ENCODE results near the gene PLA2G4F.

PLA2G4F gene

DNA sequence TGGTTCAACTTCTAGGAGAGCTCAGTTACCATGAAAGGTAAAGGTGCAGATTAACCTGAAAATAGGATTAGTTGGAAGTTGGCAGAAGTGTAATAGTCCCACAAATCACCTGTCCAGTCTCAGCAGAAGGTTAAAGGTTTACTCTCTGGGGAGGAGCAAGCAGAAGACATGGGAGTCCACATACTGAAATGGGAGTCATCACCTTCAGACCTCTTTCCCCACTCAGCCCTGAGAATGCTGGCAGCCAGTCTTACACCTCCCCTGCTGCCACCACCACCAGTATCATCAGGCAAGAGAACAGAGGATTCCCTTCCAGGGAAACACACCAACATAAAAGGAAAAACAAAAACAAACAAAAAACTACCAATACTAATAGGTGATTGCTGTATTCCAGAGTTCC, 48.2 kb downstream of the PLA2G4F start:
- TF ChIP-seq, protein P1, sequence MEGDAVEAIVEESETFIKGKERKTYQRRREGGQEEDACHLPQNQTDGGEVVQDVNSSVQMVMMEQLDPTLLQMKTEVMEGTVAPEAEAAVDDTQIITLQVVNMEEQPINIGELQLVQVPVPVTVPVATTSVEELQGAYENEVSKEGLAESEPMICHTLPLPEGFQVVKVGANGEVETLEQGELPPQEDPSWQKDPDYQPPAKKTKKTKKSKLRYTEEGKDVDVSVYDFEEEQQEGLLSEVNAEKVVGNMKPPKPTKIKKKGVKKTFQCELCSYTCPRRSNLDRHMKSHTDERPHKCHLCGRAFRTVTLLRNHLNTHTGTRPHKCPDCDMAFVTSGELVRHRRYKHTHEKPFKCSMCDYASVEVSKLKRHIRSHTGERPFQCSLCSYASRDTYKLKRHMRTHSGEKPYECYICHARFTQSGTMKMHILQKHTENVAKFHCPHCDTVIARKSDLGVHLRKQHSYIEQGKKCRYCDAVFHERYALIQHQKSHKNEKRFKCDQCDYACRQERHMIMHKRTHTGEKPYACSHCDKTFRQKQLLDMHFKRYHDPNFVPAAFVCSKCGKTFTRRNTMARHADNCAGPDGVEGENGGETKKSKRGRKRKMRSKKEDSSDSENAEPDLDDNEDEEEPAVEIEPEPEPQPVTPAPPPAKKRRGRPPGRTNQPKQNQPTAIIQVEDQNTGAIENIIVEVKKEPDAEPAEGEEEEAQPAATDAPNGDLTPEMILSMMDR (IDR thresholded peaks at IDR 0.05; ENCODE audit: low read depth, low read length), result no peak
- DNase-seq (ENCODE audit: extremely low read depth, low read depth), result no peak

DNA sequence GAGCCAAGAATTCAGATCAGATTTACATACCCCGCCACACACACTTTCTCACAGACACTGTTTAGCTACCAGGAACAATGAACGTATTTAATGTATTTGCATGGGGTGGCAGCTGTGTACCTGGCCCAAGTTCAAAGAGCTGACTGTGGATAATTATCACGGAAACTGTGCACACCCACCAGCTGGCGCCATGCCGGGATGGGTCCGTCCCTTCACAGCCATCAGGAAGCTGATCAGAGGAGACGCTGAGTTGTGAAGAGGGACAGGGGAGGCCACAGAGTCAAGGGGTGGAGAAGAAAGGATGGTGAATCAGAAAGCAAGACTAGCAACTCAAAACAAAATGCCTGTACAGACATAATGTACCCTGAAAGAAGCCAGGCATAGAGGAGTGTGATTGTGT, 49.0 kb downstream of the PLA2G4F start:
- DNase-seq (ENCODE audit: extremely low read depth, low read depth), result no peak
- TF ChIP-seq, protein P1 (IDR thresholded peaks at IDR 0.05; ENCODE audit: low read depth, low read length), result no peak

DNA sequence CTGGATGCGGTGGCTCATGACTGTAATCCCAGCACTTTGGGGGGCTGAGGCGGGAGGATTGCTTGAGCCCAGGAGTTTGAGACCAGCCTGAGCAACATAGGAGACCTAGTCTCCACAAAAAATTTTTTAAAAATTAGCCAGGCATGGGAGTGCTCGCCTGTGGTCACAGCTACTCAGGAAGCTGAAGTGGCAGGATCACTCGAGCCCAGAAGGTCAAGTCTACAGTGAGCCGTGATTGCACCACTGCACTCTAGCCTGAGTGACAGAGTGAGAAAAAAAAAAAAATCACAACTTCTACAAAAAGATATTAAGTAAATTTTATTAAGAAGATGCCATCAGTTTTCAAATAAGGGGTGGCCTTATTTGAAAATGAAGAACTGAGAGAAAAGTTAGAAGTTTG, 50.1 kb downstream of the PLA2G4F start:
- TF ChIP-seq, protein P1 (IDR thresholded peaks at IDR 0.05; ENCODE audit: low read depth, low read length), result no peak
- no peak for DNase-seq (ENCODE audit: extremely low read depth, low read depth)

DNA sequence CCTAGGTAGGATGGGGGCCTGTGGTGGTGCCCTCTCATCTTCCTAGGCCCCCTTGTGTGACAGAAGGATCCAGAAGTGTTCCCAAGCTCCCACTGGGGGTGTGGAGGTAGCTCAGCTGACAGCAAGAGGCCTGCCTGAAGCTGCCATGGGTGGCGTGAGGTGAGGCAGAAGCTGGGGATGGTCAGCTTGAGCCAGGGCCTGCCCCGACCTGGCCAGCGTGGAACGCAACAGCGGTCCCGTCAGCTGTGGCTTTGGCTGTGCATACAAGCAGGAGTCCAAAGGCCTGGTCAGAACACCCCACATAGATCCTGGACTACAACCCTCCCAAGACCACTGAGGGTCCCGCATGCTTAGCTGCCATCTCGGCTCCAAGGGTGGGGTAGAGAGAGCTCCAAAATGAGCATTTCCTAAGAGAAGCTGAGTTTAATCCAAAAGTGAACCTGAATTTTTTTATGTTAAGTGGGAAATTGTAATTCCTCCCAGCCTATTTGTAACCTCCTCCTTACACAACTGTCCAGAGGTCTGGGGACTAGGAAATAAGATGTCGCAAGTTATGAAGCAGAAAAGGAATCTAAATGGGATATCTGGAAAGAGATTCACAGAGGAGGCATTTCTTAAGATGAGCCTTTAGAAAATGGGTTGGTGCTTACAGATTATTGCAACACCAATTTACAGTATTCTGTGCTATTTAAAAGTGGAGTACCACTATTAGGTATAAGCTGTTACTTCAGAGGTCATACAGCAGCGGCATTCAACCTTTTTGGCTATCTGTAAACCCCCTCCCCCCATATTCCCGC, 52.1 kb downstream of the PLA2G4F start:
- TF ChIP-seq, protein P1 (IDR thresholded peaks at IDR 0.05; ENCODE audit: low read depth, low read length), result no peak
- DNase-seq (ENCODE audit: extremely low read depth, low read depth), result no peak

DNA sequence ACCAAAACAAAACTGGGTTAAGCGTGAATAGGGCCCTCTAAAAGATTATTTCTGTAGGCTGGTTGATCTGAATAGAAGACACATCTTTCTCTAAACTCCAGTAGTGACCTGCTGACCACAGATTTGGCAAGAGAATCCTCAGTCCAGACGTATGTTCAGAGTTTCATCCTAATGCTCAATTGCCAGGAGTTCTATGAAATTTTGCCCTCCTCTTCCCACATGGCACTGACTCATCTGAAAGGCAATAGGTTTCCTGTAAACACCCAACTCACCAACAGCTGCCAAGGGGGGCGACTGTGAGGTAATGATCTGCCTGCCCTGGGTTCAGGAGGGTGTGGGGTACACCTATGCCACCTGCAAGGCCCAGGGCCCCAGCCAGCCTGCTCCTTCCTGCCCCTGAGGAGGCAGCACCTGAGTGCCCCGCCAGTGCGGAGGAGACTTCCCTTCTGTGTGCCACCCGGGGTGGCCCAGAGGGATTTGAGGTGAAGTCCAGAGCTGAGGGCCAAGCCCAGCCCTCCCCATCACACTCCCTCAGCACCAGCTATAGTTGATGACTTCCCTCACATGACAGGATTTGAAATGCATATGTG, 53.7 kb downstream of the PLA2G4F start:
- DNase-seq (ENCODE audit: extremely low read depth, low read depth), result peak; percentile 5
- TF ChIP-seq, protein P1 (IDR thresholded peaks at IDR 0.05; ENCODE audit: low read depth, low read length), result no peak

DNA sequence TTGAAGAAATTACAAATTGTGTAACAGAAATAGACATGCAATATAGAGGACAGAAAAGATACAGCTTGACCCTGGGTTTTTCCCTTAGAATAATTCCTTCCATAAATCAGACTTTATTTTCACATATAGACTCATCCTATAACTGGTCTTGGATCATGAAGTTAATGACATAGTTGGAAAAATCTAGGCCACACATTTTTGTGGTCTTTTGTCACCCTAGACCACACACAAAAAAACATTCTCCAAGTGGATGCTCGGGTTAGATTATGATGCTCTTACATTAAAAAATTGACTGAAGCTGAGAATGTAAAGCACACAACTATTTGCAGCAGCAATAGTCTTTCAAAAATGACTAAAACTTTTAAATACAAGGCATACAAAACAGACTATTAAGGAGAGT, 54.6 kb downstream of the PLA2G4F start:
- no peak for DNase-seq (ENCODE audit: extremely low read depth, low read depth)
- TF ChIP-seq, protein P1 (IDR thresholded peaks at IDR 0.05; ENCODE audit: low read depth, low read length), result no peak

DNA sequence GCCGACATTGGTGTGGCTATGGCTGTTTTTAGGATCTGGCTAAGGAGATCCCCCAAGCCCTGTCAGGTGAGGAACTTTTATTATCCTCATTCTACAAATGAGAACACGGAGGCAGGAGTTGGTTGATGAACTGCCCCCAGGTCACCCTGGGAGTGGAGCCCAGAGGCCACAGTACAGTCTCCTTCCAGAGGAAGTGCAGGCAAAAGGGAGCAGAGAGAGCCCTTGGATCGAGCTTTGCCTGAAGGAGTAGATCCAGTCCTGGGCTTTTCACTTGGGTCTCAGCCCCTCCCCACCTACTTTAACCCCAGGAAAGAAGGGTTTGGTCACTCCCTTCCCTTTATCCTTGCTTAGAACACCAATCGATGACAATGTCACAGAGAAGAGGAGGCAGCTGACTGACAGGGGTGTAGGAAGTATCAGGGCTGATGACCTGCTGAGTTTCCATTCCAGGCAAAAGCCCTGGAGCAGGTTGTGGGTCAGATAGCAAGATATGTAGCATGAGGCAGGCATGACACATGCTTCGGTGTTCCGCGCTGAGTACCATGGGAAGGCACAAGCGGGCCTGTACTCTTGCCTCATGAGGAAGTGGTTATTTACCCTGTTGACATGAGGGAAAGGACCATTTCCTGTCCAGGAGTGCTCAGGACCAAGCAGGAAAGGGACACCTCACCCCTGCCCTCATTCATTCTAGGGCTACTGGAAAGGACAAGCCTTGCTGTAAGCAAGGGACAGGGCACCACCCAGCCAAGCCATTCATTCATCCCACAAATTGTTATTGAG, 56.2 kb downstream of the PLA2G4F start:
- TF ChIP-seq, protein P1 (IDR thresholded peaks at IDR 0.05; ENCODE audit: low read depth, low read length), result no peak
- DNase-seq (ENCODE audit: extremely low read depth, low read depth), result no peak
